ENCODE measurements around the gene PPP1R13L.
A peak's percentile ranks its signal among the peaks of the same experiment; 100 is the strongest.

The PPP1R13L gene

DNA sequence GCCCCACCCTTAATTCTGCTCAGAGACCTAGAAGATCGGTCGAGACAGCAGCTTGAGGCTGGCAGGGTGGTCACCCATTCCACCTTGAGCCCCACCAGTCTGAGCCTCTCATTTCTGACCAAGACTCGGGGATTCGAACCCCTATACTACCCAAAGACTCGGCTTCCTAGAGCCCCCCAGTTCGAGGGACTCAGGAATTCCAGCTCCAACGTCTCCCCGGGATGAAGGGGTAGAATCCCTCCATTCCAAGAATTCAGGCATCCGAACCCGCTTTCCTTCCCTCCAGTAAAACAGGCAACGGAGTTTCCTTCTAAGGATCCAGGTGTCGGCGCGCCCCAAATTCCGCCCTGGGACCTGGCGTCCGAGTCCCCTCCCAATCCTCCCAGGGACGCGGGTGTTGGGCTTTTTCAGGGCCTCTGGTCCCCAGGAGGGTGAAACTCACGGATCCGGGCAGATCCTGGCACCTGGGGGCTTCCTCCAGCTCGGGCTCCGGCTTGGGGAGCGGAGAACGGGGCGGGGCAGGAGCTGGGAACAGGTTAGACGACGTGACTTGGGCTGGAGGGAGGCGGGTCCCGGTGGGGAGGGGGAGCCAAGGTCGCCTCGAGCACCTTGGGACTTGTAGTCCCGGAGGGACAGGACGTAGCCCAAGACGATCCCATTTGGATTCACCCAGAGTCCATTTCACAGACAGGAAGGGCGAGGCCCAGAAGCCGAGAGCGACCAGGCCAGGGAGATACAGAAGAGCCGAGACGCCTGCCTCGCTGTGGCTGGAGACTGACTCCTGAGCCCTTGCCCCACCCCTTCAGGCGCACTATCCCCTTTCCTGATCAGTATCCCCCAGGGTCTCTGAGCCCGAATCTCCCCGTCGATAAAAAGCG lies at the start of gene PPP1R13L:
PPP1R13L (minus strand) TSS at position 513 of the 878 bp plus-strand sequence. CDS start 6,751 bp downstream, outside the sequence.
- TF ChIP-seq CTCF (IDR thresholded peaks at IDR 0.05; ENCODE audit: insufficient read depth, missing control alignments): no peak
- DNase-seq (ENCODE audit: insufficient read length, low spot score): peak; percentile 90
- FAIRE-seq: no peak

DNA sequence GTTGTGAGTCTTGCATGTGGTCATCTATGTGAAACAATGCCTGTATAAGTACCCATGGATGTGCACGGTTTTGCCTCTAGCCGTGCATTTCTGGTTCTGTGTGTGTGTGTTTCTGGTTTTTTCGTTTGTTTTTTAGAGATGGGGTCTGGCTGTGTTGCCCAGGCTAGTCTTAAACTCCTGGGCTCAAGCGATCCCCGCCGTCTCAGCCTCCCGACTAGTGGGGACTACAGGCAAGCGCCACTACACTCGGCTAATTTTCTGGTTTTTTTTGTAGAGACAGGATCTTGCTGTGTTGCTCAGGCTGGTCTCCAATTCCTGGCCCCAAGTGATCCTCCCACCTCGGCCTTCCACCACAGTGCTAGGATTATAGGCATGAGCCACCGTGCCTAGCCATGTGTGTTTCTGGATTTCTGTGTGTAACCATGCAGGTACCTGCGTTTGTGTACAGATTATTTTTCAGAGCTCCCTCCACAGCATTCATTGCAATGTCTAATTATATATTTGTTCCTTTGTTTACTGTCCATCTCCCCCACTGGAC lies 47.0 kb upstream of the PPP1R13L start:
- no peak for FAIRE-seq
- DNase-seq (ENCODE audit: insufficient read length, low spot score): no peak
- no peak for TF ChIP-seq CTCF (IDR thresholded peaks at IDR 0.05; ENCODE audit: insufficient read depth, missing control alignments)

DNA sequence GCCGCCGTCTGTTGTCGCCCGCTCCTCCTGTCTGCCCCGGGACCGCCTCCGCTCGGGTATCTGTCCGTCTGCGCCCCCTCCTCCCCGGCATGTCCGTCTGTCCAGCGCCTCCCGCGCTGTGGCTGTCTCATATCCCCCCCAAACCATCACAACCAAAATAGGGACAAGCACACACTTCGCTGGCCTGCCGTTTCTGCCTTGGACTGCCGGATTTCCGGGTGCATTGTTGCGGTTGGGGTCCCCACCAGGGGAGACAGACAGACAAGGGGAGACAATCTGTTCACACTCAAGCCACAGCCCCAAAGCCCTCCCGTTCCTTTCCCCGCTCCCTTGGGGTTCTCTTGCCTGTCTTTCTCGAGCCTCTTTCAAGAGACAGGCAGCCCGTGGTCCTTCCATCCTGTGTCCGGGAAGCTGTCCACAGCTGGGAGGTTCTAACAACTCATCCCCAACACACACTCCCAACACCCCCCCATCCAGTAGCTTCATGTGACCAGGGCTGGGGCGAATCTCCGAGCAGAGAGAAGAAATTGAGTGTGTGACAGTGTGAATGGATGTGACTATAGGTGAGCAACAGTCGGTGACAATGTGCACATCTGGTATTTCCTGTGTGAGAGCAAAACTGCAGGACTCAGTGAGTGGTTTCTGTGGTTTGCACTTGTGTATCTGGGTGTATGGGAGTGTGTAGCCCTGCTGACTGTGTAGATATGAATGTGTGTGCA lies 46.4 kb upstream of the PPP1R13L start:
- DNase-seq (ENCODE audit: insufficient read length, low spot score) (no peak), FAIRE-seq (no peak)
- no peak for TF ChIP-seq CTCF (IDR thresholded peaks at IDR 0.05; ENCODE audit: insufficient read depth, missing control alignments)

DNA sequence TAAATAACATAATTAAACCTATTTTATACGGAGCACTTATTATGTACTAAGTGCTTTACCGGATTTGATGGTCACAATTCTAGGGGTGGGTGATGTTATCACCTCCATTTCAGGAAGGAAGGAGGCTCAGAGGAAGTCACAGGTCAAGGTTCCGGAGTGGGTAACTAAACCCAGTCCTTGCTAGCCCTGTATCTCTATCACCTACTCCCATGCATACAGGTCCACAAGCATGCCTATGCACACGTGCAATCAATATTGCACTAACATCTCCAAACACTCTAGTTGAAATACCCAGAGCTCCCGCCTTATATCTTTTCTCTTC lies 45.1 kb upstream of the PPP1R13L start:
- DNase-seq (ENCODE audit: insufficient read length, low spot score): no peak
- no peak for FAIRE-seq
- no peak for TF ChIP-seq CTCF (IDR thresholded peaks at IDR 0.05; ENCODE audit: insufficient read depth, missing control alignments)

- DNase-seq (ENCODE audit: insufficient read length, low spot score): no peak
- no peak for FAIRE-seq
- TF ChIP-seq CTCF (IDR thresholded peaks at IDR 0.05; ENCODE audit: insufficient read depth, missing control alignments): no peak
Measured at GRCh38 chr19:45448887-45449299, 44.0 kb upstream of the PPP1R13L start.

DNA sequence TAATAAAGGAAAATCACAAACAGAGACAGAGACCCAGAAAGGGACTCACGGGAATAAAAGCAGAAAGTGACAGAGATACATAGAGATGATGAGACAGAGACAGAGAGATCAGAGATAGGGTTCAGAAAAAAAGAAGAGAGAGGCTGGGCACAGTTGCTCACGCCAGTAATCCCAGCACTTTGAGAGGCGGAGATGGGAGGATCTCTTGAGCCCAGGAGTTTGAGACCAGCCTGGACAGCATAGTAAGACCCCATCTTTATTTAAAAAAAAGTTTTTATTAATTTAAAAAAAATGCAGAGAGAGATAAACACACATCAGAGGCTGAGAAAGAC lies 43.5 kb upstream of the PPP1R13L start:
- DNase-seq (ENCODE audit: insufficient read length, low spot score): no peak
- TF ChIP-seq CTCF (IDR thresholded peaks at IDR 0.05; ENCODE audit: insufficient read depth, missing control alignments): no peak

More for the DNA sequence above, 43.5 kb upstream of the PPP1R13L start:
- no peak for FAIRE-seq

All from D721Med (cell line).